Bronchial epithelial cell (primary cell): ENCODE measurements around the gene LRRC15. TPM values are rescaled to one million over a fixed set of nuclear protein-coding genes. Genes with fewer than 3 reads are reported as not detected.

Experiments
- DNase-seq: peaks from one replicate; pipeline ENCODE4 v3.0.0-alpha.2; 2010; ENCODE audit warnings: low read depth
- FAIRE-seq: peaks from 2 replicates; lab custom pipeline; 2011; peaks lifted over from hg19 to GRCh38; lab: Jason Lieb, UNC
- H3K27me3 ChIP-seq: 2 replicates; pipeline ENCODE4 v1.5.1; 2011; ENCODE audit warnings: low read length; ENCODE audit not compliant: control insufficient read depth, insufficient read depth
- H3K36me3 ChIP-seq: 2 replicates; pipeline ENCODE4 v1.5.1; 2011; ENCODE audit warnings: low read length; ENCODE audit not compliant: control insufficient read depth, insufficient read depth
- H3K4me3 ChIP-seq: 2 replicates; pipeline ENCODE4 v1.5.1; 2011; ENCODE audit warnings: mild to moderate bottlenecking, low read depth, low read length, control low read depth
- CTCF ChIP-seq: IDR thresholded peaks from 2 replicates; pipeline ENCODE4 v1.5.1; 2011; ENCODE audit warnings: mild to moderate bottlenecking, moderate library complexity, low read length, control low read depth, inconsistent platforms; ENCODE audit not compliant: insufficient read depth, severe bottlenecking
- total RNA-seq: library from RNA; depleted of rRNA; stranded (reverse); fragments of >200 nt; gene quantifications from 2 replicates; pipeline ENCODE4 v1.2.1, GENCODE V29; 2014

The LRRC15 gene
- total RNA-seq, 1 donor from 2014 or later, result not detected

- TF ChIP-seq CTCF, result no peak
- FAIRE-seq (no peak), DNase-seq (peak; percentile 31)
- peaks cover 13% of the 10 kb centered on the region for H3K27me3 ChIP-seq
- H3K4me3 ChIP-seq, result peak overlapping the region; percentile 3
- H3K36me3 ChIP-seq, result no peaks in the 10 kb centered on the region
Measured at GRCh38 chr3:194396859-194397756, 27.6 kb upstream of the LRRC15 start.

- FAIRE-seq, result no peak
- TF ChIP-seq CTCF, result no peak
- H3K27me3 ChIP-seq, result peaks cover 13% of the 10 kb centered on the region
Measured at GRCh38 chr3:194396539-194396858, 27.0 kb upstream of the LRRC15 start.

GRCh38 chr3:194395778-194396538, 26.4 kb upstream of the LRRC15 start:
- no peak for DNase-seq
- Histone ChIP-seq H3K4me3 (no peak overlapping the region), H3K36me3 (no peaks in the 10 kb centered on the region), H3K27me3 (peaks cover 13% of the 10 kb centered on the region)
- FAIRE-seq, result no peak
- no peak for TF ChIP-seq CTCF

More at GRCh38 chr3:194396539-194396858, 27.0 kb upstream of the LRRC15 start:
- no peak for DNase-seq
- no peak overlapping the region for H3K4me3 ChIP-seq
- no peaks in the 10 kb centered on the region for H3K36me3 ChIP-seq

- peak; percentile 69 for DNase-seq
- no peak for TF ChIP-seq CTCF
- Histone ChIP-seq H3K36me3 (no peaks in the 10 kb centered on the region), H3K4me3 (no peak overlapping the region), H3K27me3 (peaks cover 13% of the 10 kb centered on the region)
- peak; percentile 66 for FAIRE-seq
Measured at GRCh38 chr3:194395212-194395611, 25.7 kb upstream of the LRRC15 start.

- peaks cover 6% of the 10 kb centered on the region for H3K27me3 ChIP-seq
- H3K4me3 ChIP-seq, result no peak overlapping the region
- TF ChIP-seq CTCF, result no peak
- no peak for DNase-seq
- FAIRE-seq, result no peak
- H3K36me3 ChIP-seq, result no peaks in the 10 kb centered on the region
Measured at GRCh38 chr3:194392576-194392975, 23.0 kb upstream of the LRRC15 start.
